ENCODE results near the gene LMNTD2.

Gene LMNTD2

GRCh38 chr11:550021-550745 lies 10.4 kb downstream of the LMNTD2 start:
- no peak for DNase-seq
- no peak overlapping the region for H3K9ac ChIP-seq (ENCODE audit: low read length)
- no peaks in the 10 kb centered on the region for H3K27me3 ChIP-seq (ENCODE audit: insufficient read depth, low read length, poor library complexity)
- no peak overlapping the region for H3K56ac ChIP-seq (ENCODE audit: low read length)
- no peak overlapping the region for H3K4me2 ChIP-seq (ENCODE audit: low read length)
- no peaks in the 10 kb centered on the region for H3K4me1 ChIP-seq (ENCODE audit: control insufficient read depth, low read depth, low read length)
- WGBS (ENCODE audit: extremely low coverage, insufficient coverage, low lambda C conversion rate): no CpG with 5 or more reads among the region's 25 CpGs
- H2BK120ac ChIP-seq (ENCODE audit: low read depth, low read length): no peak overlapping the region
- no peaks in the 10 kb centered on the region for H3K79me2 ChIP-seq (ENCODE audit: control insufficient read depth, insufficient read depth, low read length)
- no peak overlapping the region for H3K4ac ChIP-seq (ENCODE audit: low read depth, low read length)
- no peak overlapping the region for H2BK5ac ChIP-seq (ENCODE audit: low read length)
- H4K5ac ChIP-seq (ENCODE audit: low read length): no peak overlapping the region
- H4K8ac ChIP-seq (ENCODE audit: low read depth, low read length): no peak overlapping the region
- no peaks in the 10 kb centered on the region for H3K79me1 ChIP-seq (ENCODE audit: low read length)
- no peak overlapping the region for H3K18ac ChIP-seq (ENCODE audit: low read length)
- H3K36me3 ChIP-seq (ENCODE audit: control insufficient read depth, insufficient read depth, low read length): no peaks in the 10 kb centered on the region
- H2BK15ac ChIP-seq (replicated peaks; ENCODE audit: low read depth): no peak overlapping the region
- H3K27ac ChIP-seq (ENCODE audit: low read depth, low read length): no peak overlapping the region
- no peak overlapping the region for H3K4me3 ChIP-seq (ENCODE audit: low read length)
- H3K23ac ChIP-seq (ENCODE audit: low read length): no peak overlapping the region
- no peak overlapping the region for H2AK5ac ChIP-seq (ENCODE audit: low read length)

GRCh38 chr11:548700-549603 lies 11.6 kb downstream of the LMNTD2 start:
- Histone ChIP-seq H3K4me2 (ENCODE audit: low read length) (no peak overlapping the region), H3K4me3 (ENCODE audit: low read length) (no peak overlapping the region), H4K8ac (ENCODE audit: low read depth, low read length) (no peak overlapping the region), H3K23ac (ENCODE audit: low read length) (no peak overlapping the region), H2BK15ac (replicated peaks; ENCODE audit: low read depth) (no peak overlapping the region), H3K56ac (ENCODE audit: low read length) (no peak overlapping the region), H2BK120ac (ENCODE audit: low read depth, low read length) (no peak overlapping the region), H3K18ac (ENCODE audit: low read length) (no peak overlapping the region), H3K36me3 (ENCODE audit: control insufficient read depth, insufficient read depth, low read length) (no peaks in the 10 kb centered on the region), H3K9ac (ENCODE audit: low read length) (no peak overlapping the region), H3K4me1 (ENCODE audit: control insufficient read depth, low read depth, low read length) (no peaks in the 10 kb centered on the region), H4K5ac (ENCODE audit: low read length) (no peak overlapping the region), H2BK5ac (ENCODE audit: low read length) (no peak overlapping the region), H3K79me2 (ENCODE audit: control insufficient read depth, insufficient read depth, low read length) (no peaks in the 10 kb centered on the region), H2AK5ac (ENCODE audit: low read length) (no peak overlapping the region), H3K79me1 (ENCODE audit: low read length) (no peaks in the 10 kb centered on the region), H3K27ac (ENCODE audit: low read depth, low read length) (no peak overlapping the region), H3K4ac (ENCODE audit: low read depth, low read length) (no peak overlapping the region), H3K27me3 (ENCODE audit: insufficient read depth, low read length, poor library complexity) (no peaks in the 10 kb centered on the region)
- peak; percentile 70 for DNase-seq
- no CpG with 5 or more reads among the region's 32 CpGs for WGBS (ENCODE audit: extremely low coverage, insufficient coverage, low lambda C conversion rate)

GRCh38 chr11:545171-545570 lies 15.4 kb downstream of the LMNTD2 start:
- Histone ChIP-seq H2BK120ac (ENCODE audit: low read depth, low read length) (no peak overlapping the region), H3K36me3 (ENCODE audit: control insufficient read depth, insufficient read depth, low read length) (no peaks in the 10 kb centered on the region), H3K4me3 (ENCODE audit: low read length) (no peak overlapping the region), H2BK15ac (replicated peaks; ENCODE audit: low read depth) (no peak overlapping the region), H3K18ac (ENCODE audit: low read length) (no peak overlapping the region), H3K4me1 (ENCODE audit: control insufficient read depth, low read depth, low read length) (no peaks in the 10 kb centered on the region), H3K56ac (ENCODE audit: low read length) (no peak overlapping the region), H4K8ac (ENCODE audit: low read depth, low read length) (no peak overlapping the region), H3K27ac (ENCODE audit: low read depth, low read length) (no peak overlapping the region), H3K79me1 (ENCODE audit: low read length) (no peaks in the 10 kb centered on the region), H3K4ac (ENCODE audit: low read depth, low read length) (no peak overlapping the region), H3K23ac (ENCODE audit: low read length) (no peak overlapping the region), H4K5ac (ENCODE audit: low read length) (no peak overlapping the region), H3K79me2 (ENCODE audit: control insufficient read depth, insufficient read depth, low read length) (no peaks in the 10 kb centered on the region), H2BK5ac (ENCODE audit: low read length) (no peak overlapping the region), H3K27me3 (ENCODE audit: insufficient read depth, low read length, poor library complexity) (no peaks in the 10 kb centered on the region), H3K4me2 (ENCODE audit: low read length) (no peak overlapping the region), H3K9ac (ENCODE audit: low read length) (no peak overlapping the region), H2AK5ac (ENCODE audit: low read length) (no peak overlapping the region)
- WGBS (ENCODE audit: extremely low coverage, insufficient coverage, low lambda C conversion rate): no CpG with 5 or more reads among the region's 11 CpGs
- no peak for DNase-seq

- no peak overlapping the region for H2AK5ac ChIP-seq (ENCODE audit: low read length)
- H2BK5ac ChIP-seq (ENCODE audit: low read length): no peak overlapping the region
- H3K9ac ChIP-seq (ENCODE audit: low read length): no peak overlapping the region
- H3K23ac ChIP-seq (ENCODE audit: low read length): no peak overlapping the region
- no peak overlapping the region for H4K5ac ChIP-seq (ENCODE audit: low read length)
- H3K18ac ChIP-seq (ENCODE audit: low read length): no peak overlapping the region
- H3K27me3 ChIP-seq (ENCODE audit: insufficient read depth, low read length, poor library complexity): no peaks in the 10 kb centered on the region
- H3K4me2 ChIP-seq (ENCODE audit: low read length): no peak overlapping the region
- no CpG with 5 or more reads among the region's 5 CpGs for WGBS (ENCODE audit: extremely low coverage, insufficient coverage, low lambda C conversion rate)
- H2BK15ac ChIP-seq (replicated peaks; ENCODE audit: low read depth): no peak overlapping the region
- H3K79me1 ChIP-seq (ENCODE audit: low read length): no peaks in the 10 kb centered on the region
- no peak for DNase-seq
- H3K79me2 ChIP-seq (ENCODE audit: control insufficient read depth, insufficient read depth, low read length): no peaks in the 10 kb centered on the region
- no peak overlapping the region for H3K4ac ChIP-seq (ENCODE audit: low read depth, low read length)
- H3K36me3 ChIP-seq (ENCODE audit: control insufficient read depth, insufficient read depth, low read length): no peaks in the 10 kb centered on the region
- no peak overlapping the region for H3K4me3 ChIP-seq (ENCODE audit: low read length)
- no peak overlapping the region for H3K27ac ChIP-seq (ENCODE audit: low read depth, low read length)
- no peaks in the 10 kb centered on the region for H3K4me1 ChIP-seq (ENCODE audit: control insufficient read depth, low read depth, low read length)
- H3K56ac ChIP-seq (ENCODE audit: low read length): no peak overlapping the region
- H2BK120ac ChIP-seq (ENCODE audit: low read depth, low read length): no peak overlapping the region
- no peak overlapping the region for H4K8ac ChIP-seq (ENCODE audit: low read depth, low read length)
Measured at GRCh38 chr11:544817-545166, 15.7 kb downstream of the LMNTD2 start.

GRCh38 chr11:541433-541885 lies 19.1 kb downstream of the LMNTD2 start:
- Histone ChIP-seq H3K23ac (ENCODE audit: low read length) (no peak overlapping the region), H3K18ac (ENCODE audit: low read length) (no peak overlapping the region), H2BK120ac (ENCODE audit: low read depth, low read length) (no peak overlapping the region), H3K4me3 (ENCODE audit: low read length) (no peak overlapping the region), H3K56ac (ENCODE audit: low read length) (no peak overlapping the region), H4K8ac (ENCODE audit: low read depth, low read length) (no peak overlapping the region), H3K79me1 (ENCODE audit: low read length) (no peaks in the 10 kb centered on the region), H3K27ac (ENCODE audit: low read depth, low read length) (no peak overlapping the region), H3K4me1 (ENCODE audit: control insufficient read depth, low read depth, low read length) (peaks cover 2% of the 10 kb centered on the region), H2BK15ac (replicated peaks; ENCODE audit: low read depth) (no peak overlapping the region), H4K5ac (ENCODE audit: low read length) (no peak overlapping the region), H2BK5ac (ENCODE audit: low read length) (no peak overlapping the region), H3K36me3 (ENCODE audit: control insufficient read depth, insufficient read depth, low read length) (no peaks in the 10 kb centered on the region), H2AK5ac (ENCODE audit: low read length) (no peak overlapping the region), H3K4ac (ENCODE audit: low read depth, low read length) (no peak overlapping the region), H3K4me2 (ENCODE audit: low read length) (no peak overlapping the region), H3K79me2 (ENCODE audit: control insufficient read depth, insufficient read depth, low read length) (no peaks in the 10 kb centered on the region), H3K9ac (ENCODE audit: low read length) (no peak overlapping the region), H3K27me3 (ENCODE audit: insufficient read depth, low read length, poor library complexity) (no peaks in the 10 kb centered on the region)
- DNase-seq: no peak
- no CpG with 5 or more reads among the region's 20 CpGs for WGBS (ENCODE audit: extremely low coverage, insufficient coverage, low lambda C conversion rate)

Data from mesendoderm (in vitro differentiated cells).